ENCODE data around the gene PIH1D1.
"Not testable (repeated sequence)": the region's sequence is repeated elsewhere in the genome, so short reads cannot be mapped to it uniquely, and the experiment has no call there.

Gene PIH1D1

DNA sequence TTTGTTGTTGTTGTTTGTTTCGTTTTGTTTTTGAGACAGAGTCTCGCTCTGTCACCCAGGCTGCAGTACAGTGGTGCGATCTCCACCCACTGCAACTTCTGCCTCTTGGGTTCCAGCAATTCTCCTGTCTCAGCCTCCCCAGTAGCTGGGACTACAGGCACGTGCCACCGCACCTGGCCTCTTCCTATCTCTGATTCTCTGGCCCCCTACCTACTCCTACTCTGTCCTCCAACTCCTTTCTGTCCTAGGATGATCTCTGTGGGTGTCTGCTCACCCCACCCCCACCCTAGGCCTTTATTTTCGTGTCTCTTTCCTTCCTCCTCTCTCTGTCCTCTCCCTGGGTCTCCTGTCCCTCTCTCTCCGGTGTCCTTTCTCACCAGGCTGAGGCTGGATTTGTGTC lies 1.2 kb downstream of the PIH1D1 start:
- no peak overlapping the region for H3K27ac ChIP-seq (ENCODE audit: low read length)
- peak overlapping the region in 1 of 2 donors; percentile 15 for H3K4me3 ChIP-seq (ENCODE audit: low read length in 2 of 2)
- peaks cover 16% of the 10 kb centered on the region for H3K4me1 ChIP-seq (ENCODE audit: control insufficient read depth, insufficient read depth, low read length)
- no peak overlapping the region for H3K9ac ChIP-seq (ENCODE audit: low read length in 2 of 2)
- no peaks in the 10 kb centered on the region for H3K9me3 ChIP-seq (ENCODE audit: control insufficient read depth in 2 of 2, low read length in 2 of 2)
- H3K36me3 ChIP-seq (ENCODE audit: control insufficient read depth in 2 of 2, insufficient read depth in 2 of 2, low read length in 2 of 2): peaks cover 0 to 12% of the 10 kb centered on the region in 2 donors
- H3K27me3 ChIP-seq (ENCODE audit: control insufficient read depth in 1 of 2, insufficient read depth in 2 of 2, low read length in 2 of 2): no peaks in the 10 kb centered on the region

DNA sequence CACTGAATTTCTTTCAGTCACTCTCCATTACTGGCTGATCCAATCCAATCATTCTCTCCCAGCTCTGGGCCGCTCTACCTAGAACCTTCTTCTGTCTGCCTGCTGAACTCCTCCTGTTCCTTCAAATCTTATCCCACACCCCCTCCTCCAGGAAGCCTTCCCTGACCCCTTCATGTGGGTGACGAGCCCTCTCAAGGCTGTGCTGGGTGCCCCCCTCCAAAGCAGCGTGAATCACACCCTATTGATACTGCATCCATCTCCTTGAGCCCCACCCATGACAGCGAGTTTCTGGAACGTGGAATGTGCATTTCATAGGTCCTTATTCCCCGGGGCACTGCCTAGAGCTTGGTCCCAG lies 3.2 kb downstream of the PIH1D1 start:
- H3K4me1 ChIP-seq (ENCODE audit: control insufficient read depth, insufficient read depth, low read length): peaks cover 6% of the 10 kb centered on the region
- H3K36me3 ChIP-seq (ENCODE audit: control insufficient read depth in 2 of 2, insufficient read depth in 2 of 2, low read length in 2 of 2): peaks cover 0 to 12% of the 10 kb centered on the region in 2 donors
- H3K4me3 ChIP-seq (ENCODE audit: low read length in 2 of 2): no peak overlapping the region
- no peak overlapping the region for H3K9ac ChIP-seq (ENCODE audit: low read length in 2 of 2)
- H3K27ac ChIP-seq (ENCODE audit: low read length): no peak overlapping the region
- H3K27me3 ChIP-seq (ENCODE audit: control insufficient read depth in 1 of 2, insufficient read depth in 2 of 2, low read length in 2 of 2): no peaks in the 10 kb centered on the region
- H3K9me3 ChIP-seq (ENCODE audit: control insufficient read depth in 2 of 2, low read length in 2 of 2): no peaks in the 10 kb centered on the region

DNA sequence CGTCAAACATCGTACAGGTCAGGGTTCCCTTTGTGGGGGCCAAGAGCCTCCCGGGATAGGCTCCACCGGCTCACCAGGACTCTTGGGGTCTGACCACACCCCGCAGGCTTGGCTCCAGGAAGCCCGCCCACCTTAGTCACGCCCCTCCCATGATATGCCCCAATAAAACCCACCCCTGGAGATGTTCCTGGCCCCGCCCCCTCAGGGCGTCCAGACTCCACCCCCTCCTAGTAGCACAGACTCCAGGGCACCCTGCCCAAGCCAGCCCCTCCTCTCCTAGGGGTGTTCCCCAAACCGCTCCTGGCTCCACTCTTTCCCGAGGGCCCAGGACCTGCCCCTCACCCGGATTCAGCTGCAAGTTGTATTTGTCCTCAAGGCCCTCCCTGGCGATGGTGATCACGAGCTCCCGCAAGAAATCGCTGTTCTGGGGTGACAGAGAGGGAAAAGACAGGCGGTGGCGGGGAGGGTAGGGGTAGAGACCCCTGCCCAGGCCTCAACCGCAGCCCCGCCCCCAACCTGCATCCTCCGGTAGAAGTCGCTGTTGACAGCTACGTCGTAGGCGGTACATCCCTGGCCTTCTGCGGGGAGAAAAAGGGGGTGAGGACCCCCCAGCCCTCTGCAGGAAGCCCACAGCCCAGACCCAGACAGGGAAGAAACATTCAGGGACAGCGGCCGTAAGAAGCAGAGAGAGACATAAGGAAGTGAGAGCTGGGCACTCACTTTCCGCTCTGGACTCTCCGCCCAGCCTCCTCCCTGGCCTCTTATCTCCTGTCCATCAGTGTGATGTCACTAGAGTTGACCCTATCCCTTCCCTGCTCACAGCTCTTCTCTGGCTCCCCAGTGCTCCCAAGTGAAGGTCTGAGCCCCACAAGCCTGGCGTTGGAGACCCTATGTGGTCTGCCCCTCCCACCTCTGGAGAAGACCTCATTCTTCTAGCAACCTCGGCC lies 3.9 kb downstream of the PIH1D1 start:
- H3K27me3 ChIP-seq (ENCODE audit: control insufficient read depth in 1 of 2, insufficient read depth in 2 of 2, low read length in 2 of 2): peaks cover 0 to 4% of the 10 kb centered on the region in 2 donors
- no peaks in the 10 kb centered on the region for H3K9me3 ChIP-seq (ENCODE audit: control insufficient read depth in 2 of 2, low read length in 2 of 2)
- peaks cover 0 to 12% of the 10 kb centered on the region in 2 donors for H3K36me3 ChIP-seq (ENCODE audit: control insufficient read depth in 2 of 2, insufficient read depth in 2 of 2, low read length in 2 of 2)
- no peak overlapping the region for H3K4me3 ChIP-seq (ENCODE audit: low read length in 2 of 2)
- H3K4me1 ChIP-seq (ENCODE audit: control insufficient read depth, insufficient read depth, low read length): peaks cover 10% of the 10 kb centered on the region
- H3K9ac ChIP-seq (ENCODE audit: low read length in 2 of 2): no peak overlapping the region
- H3K27ac ChIP-seq (ENCODE audit: low read length): no peak overlapping the region

DNA sequence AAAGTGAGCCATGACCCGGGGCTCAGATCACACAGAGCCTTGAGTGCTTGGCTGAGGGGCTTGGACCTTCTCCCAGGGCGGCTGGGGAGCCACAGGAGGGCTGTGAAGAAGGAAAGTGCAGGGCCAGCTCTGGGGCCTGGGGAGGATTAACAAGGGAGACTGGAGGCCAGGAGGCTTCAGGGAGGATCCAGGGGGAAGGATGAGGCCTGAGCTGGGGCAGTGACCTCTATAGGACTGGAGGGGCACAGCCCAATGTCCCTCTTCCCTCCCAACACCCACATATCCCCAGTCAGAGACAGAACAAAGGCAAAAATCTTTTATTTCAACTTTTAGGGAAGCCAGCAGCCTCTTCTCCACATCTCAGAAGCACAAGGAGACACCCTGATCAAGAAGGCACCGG lies 5.6 kb downstream of the PIH1D1 start:
- no peak overlapping the region for H3K27ac ChIP-seq (ENCODE audit: low read length)
- peaks cover 0 to 12% of the 10 kb centered on the region in 2 donors for H3K36me3 ChIP-seq (ENCODE audit: control insufficient read depth in 2 of 2, insufficient read depth in 2 of 2, low read length in 2 of 2)
- H3K4me3 ChIP-seq (ENCODE audit: low read length in 2 of 2): no peak overlapping the region
- H3K9ac ChIP-seq (ENCODE audit: low read length in 2 of 2): no peak overlapping the region
- H3K27me3 ChIP-seq (ENCODE audit: control insufficient read depth in 1 of 2, insufficient read depth in 2 of 2, low read length in 2 of 2): peaks cover 7 to 16% of the 10 kb centered on the region in 2 donors
- peaks cover 15% of the 10 kb centered on the region for H3K4me1 ChIP-seq (ENCODE audit: control insufficient read depth, insufficient read depth, low read length)
- no peaks in the 10 kb centered on the region for H3K9me3 ChIP-seq (ENCODE audit: control insufficient read depth in 2 of 2, low read length in 2 of 2)

DNA sequence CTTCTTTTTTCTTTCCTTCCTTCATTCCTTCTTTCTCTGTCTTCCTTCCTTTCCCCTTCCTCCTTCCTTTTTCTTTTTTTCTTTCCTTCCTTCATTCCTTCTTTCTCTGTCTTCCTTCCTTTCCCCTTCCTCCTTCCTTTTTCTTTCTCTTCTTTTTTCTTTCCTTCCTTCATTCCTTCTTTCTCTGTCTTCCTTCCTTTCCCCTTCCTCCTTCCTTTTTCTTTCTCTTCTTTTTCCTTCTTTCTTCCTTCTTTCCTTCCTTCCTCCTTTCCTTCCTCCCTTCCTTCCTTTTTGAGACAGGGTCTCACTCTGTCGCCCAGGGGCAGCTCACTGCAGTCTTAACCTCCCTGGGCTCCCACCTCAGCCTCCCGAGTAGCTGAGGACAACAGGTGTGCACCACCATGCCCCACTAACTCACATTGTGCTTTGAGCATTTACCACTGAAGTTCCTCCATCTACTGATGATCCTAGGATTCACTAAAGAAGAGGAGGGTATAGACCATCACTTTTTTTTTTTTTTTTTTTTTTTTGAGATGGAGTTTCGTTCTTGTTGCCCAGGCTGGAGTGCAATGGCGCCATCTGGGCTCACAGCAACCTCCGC lies 7.4 kb downstream of the PIH1D1 start:
- Histone ChIP-seq H3K27me3 (ENCODE audit: control insufficient read depth in 1 of 2, insufficient read depth in 2 of 2, low read length in 2 of 2) (peaks cover 23 to 33% of the 10 kb centered on the region in 2 donors), H3K4me1 (ENCODE audit: control insufficient read depth, insufficient read depth, low read length) (peaks cover 19% of the 10 kb centered on the region)
- H3K27ac ChIP-seq (ENCODE audit: low read length); H3K4me3 ChIP-seq (ENCODE audit: low read length in 2 of 2); H3K9ac ChIP-seq (ENCODE audit: low read length in 2 of 2); H3K9me3 ChIP-seq (ENCODE audit: control insufficient read depth in 2 of 2, low read length in 2 of 2); H3K36me3 ChIP-seq (ENCODE audit: control insufficient read depth in 2 of 2, insufficient read depth in 2 of 2, low read length in 2 of 2): not testable (repeated sequence)

DNA sequence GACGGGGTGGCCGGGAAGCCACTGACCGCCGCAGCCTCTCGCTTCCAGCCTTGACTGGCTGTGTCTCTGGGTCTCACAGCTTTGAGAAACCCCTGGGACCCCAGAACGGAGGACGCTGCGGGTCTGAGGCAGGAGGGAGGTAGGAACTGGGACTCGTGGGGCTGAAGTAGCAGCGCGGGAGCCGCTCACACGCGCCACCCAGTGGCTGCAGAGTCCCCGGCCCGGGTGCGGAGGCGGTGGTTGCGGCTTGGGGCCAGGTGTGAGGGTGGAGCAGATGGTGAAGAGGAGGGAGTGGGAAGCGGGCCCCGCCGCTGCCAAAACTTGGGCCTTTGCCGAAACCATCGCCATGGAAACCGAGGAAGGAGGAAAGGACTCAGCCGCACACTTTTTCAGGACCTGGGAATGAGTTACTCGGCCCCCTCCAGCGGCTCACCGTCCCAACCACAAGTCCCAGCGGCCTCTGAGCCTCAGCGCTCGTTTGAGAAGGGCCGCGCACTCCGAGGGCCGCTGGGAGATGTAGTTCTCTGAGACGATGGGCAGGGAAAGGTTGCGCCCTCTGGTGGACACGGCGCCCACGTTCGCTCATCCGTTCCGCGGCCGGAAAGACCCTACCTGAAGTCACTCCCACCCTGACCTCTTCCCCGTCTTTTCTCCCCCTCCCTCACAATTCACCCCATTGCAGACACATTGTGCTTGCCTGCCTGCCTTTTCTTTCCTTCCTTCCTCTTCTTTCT lies 8.1 kb downstream of the PIH1D1 start:
- Histone ChIP-seq H3K36me3 (ENCODE audit: control insufficient read depth in 2 of 2, insufficient read depth in 2 of 2, low read length in 2 of 2) (peaks cover 0 to 8% of the 10 kb centered on the region in 2 donors), H3K9ac (ENCODE audit: low read length in 2 of 2) (peak overlapping the region in 1 of 2 donors; percentile 22), H3K9me3 (ENCODE audit: control insufficient read depth in 2 of 2, low read length in 2 of 2) (no peaks in the 10 kb centered on the region), H3K4me1 (ENCODE audit: control insufficient read depth, insufficient read depth, low read length) (peaks cover 19% of the 10 kb centered on the region), H3K27me3 (ENCODE audit: control insufficient read depth in 1 of 2, insufficient read depth in 2 of 2, low read length in 2 of 2) (peaks cover 30 to 40% of the 10 kb centered on the region in 2 donors), H3K4me3 (ENCODE audit: low read length in 2 of 2) (peak overlapping the region; percentile 69 to 75), H3K27ac (ENCODE audit: low read length) (no peak overlapping the region)

DNA sequence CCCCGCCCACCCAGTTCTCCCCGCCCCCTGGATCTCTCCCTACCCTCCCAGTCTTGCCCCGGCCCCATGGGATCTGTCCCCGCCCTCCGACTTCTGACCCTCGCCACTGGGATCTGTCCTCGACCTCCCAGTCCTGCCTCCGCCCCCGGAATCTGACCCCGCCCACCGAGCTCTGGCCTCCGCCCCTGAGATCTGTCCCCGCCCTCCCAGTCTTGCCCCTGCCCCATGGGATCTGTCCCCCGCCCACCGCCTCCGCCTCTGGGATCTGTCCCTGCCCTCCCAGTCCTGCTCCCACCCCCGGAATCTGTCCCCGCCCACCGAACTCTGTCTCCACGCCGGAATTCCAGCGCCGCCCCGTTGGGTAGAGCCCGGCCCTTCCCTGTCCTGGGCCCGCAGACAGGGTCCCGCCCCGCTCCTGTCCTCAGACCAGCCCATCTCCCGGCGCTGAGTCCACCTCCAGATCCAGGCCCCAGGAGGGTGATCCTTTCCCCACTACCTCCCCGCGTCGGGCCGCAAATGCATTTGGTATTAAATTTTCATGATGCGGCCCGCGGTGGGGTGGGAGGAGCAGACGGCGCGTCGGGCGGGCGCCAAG lies 8.7 kb downstream of the PIH1D1 start:
- Histone ChIP-seq H3K9ac (ENCODE audit: low read length in 2 of 2) (peak overlapping the region in 1 of 2 donors; percentile 22), H3K36me3 (ENCODE audit: control insufficient read depth in 2 of 2, insufficient read depth in 2 of 2, low read length in 2 of 2) (peaks cover 0 to 3% of the 10 kb centered on the region in 2 donors), H3K9me3 (ENCODE audit: control insufficient read depth in 2 of 2, low read length in 2 of 2) (no peaks in the 10 kb centered on the region), H3K4me1 (ENCODE audit: control insufficient read depth, insufficient read depth, low read length) (peaks cover 18% of the 10 kb centered on the region), H3K4me3 (ENCODE audit: low read length in 2 of 2) (peak overlapping the region; percentile 69 to 75), H3K27ac (ENCODE audit: low read length) (no peak overlapping the region), H3K27me3 (ENCODE audit: control insufficient read depth in 1 of 2, insufficient read depth in 2 of 2, low read length in 2 of 2) (peaks cover 36 to 44% of the 10 kb centered on the region in 2 donors)

DNA sequence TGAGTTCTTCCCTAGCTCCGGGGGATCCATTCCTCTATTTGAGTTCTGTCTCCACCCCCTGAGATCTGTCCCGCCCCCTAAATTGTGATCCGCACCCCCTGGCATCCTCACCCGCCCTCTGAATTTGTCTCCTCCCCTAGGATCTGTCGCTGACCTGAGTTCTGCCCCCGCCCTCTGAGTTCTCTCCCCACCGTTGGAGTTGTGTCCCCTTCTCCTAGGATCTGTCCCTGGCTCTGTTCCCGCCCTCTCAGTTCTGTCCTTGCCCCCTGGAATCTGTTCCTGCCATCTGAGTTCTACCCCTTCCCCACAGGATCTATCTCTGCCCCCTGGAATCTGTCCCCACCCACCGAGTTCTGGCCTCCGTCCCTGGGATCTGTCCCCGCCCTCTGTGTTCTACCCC lies 9.3 kb downstream of the PIH1D1 start:
- Histone ChIP-seq H3K27me3 (ENCODE audit: control insufficient read depth in 1 of 2, insufficient read depth in 2 of 2, low read length in 2 of 2) (peaks cover 40 to 47% of the 10 kb centered on the region in 2 donors), H3K9me3 (ENCODE audit: control insufficient read depth in 2 of 2, low read length in 2 of 2) (no peaks in the 10 kb centered on the region), H3K9ac (ENCODE audit: low read length in 2 of 2) (no peak overlapping the region), H3K4me3 (ENCODE audit: low read length in 2 of 2) (peak overlapping the region in 1 of 2 donors; percentile 40), H3K27ac (ENCODE audit: low read length) (peak overlapping the region; percentile 46), H3K4me1 (ENCODE audit: control insufficient read depth, insufficient read depth, low read length) (peaks cover 16% of the 10 kb centered on the region), H3K36me3 (ENCODE audit: control insufficient read depth in 2 of 2, insufficient read depth in 2 of 2, low read length in 2 of 2) (peaks cover 0 to 3% of the 10 kb centered on the region in 2 donors)

DNA sequence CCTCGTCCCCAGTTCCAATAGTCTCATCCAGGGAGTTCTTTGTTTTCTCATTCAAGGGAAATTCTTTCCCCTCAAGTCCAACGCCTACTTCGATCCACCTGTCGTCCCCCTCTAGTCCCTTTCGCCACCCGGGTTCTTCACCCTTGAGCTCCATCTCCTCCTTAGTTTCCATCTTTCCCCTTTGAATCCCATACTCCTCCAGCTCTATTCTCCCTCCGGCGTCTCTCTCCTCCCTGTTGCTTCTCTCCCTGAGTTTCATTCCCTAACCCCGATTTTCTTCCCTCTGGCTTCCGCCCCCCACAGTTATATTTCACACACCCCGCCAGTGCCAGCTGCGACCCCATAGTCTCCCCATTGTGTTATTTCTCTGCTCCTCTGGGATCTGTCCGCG lies 9.7 kb downstream of the PIH1D1 start:
- Histone ChIP-seq H3K36me3 (ENCODE audit: control insufficient read depth in 2 of 2, insufficient read depth in 2 of 2, low read length in 2 of 2) (peaks cover 0 to 3% of the 10 kb centered on the region in 2 donors), H3K9ac (ENCODE audit: low read length in 2 of 2) (no peak overlapping the region), H3K9me3 (ENCODE audit: control insufficient read depth in 2 of 2, low read length in 2 of 2) (no peaks in the 10 kb centered on the region), H3K27ac (ENCODE audit: low read length) (peak overlapping the region; percentile 46), H3K4me3 (ENCODE audit: low read length in 2 of 2) (peak overlapping the region in 1 of 2 donors; percentile 40), H3K27me3 (ENCODE audit: control insufficient read depth in 1 of 2, insufficient read depth in 2 of 2, low read length in 2 of 2) (peaks cover 41 to 50% of the 10 kb centered on the region in 2 donors), H3K4me1 (ENCODE audit: control insufficient read depth, insufficient read depth, low read length) (peaks cover 16% of the 10 kb centered on the region)

DNA sequence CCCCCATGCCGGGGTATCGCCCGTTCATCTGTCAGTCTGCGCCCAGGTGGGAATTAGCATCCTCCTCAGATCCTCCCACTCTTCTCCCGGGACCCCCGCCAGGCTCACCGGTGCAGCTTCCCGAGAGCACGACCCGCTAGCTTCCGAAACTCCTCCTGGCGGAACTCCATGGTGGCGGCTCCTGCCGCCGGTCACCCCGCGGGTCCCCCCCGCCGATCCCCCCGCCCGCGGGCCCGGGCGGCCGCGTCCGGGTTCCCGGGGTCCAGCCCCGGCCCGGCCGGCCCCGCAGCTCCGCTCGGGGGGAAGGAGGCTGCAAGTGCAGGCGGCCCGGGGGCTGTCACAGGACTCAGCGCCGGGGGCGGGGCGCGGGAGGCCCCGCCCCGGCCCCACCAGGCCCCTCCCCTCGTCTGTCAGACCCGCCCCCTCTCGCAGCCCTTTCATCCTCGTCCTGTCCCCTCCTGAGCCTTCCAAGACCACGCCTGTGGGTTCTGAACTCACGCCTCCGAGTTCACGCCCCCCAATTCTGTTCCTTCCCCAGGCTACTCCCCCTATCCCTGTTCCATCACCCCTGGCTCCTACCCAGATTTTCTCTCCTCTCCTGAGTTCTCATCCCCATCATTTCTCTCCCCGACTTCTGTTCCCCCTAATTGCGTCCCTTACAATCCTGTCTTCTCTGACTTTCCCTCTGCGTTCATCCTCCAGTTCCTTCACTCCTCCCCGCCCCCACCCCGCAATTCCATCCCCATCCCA lies 10.2 kb downstream of the PIH1D1 start, which contains the start of gene SLC17A7:
Gene SLC17A7, minus strand, starts transcription at position 318 of the 750 bp plus-strand sequence. Its CDS starts 148 bp downstream, at position 170.
- H3K27me3 ChIP-seq (ENCODE audit: control insufficient read depth in 1 of 2, insufficient read depth in 2 of 2, low read length in 2 of 2): peaks cover 44 to 56% of the 10 kb centered on the region in 2 donors
- H3K4me1 ChIP-seq (ENCODE audit: control insufficient read depth, insufficient read depth, low read length): peaks cover 16% of the 10 kb centered on the region
- peak within 1 kb of the TSS in 1 of 2 donors; percentile 47 for H3K4me3 ChIP-seq (ENCODE audit: low read length in 2 of 2)
- peak within 1 kb of the TSS; percentile 46 for H3K27ac ChIP-seq (ENCODE audit: low read length)
- no peak within 1 kb of the TSS for H3K9ac ChIP-seq (ENCODE audit: low read length in 2 of 2)
- H3K9me3 ChIP-seq (ENCODE audit: control insufficient read depth in 2 of 2, low read length in 2 of 2): no peaks in the 10 kb centered on the region
- no peaks in the 10 kb centered on the region for H3K36me3 ChIP-seq (ENCODE audit: control insufficient read depth in 2 of 2, insufficient read depth in 2 of 2, low read length in 2 of 2)
